SK-N-SH (cell line): ENCODE data around the gene RBM34. TPM values are rescaled to one million over a fixed set of nuclear protein-coding genes. Genes with fewer than 3 reads are reported as not detected.

ENCODE experiments used
- CTCF ChIA-PET: fragments of 300-600, 350-600 bp; formaldehyde crosslinking; extraction: SDS; loops from one replicate; lab custom pipeline; 2021; lab: Yijun Ruan, JAX
- POLR2A ChIA-PET: fragments of 350-600 bp; sonication (Branson Sonifier 250); formaldehyde crosslinking; extraction: SDS; loops from one replicate; lab custom pipeline; 2020; ENCODE audit warnings: antibody characterized with exemption, inconsistent platforms; lab: Yijun Ruan, JAX
- DNase-seq: peaks from one replicate; pipeline ENCODE4 v3.0.0; 2012
- H2AFZ ChIP-seq: fragments of 200-600 bp; sonication (generic); 2 replicates; pipeline ENCODE4 v1.8.1; 2016; ENCODE audit warnings: antibody characterized with exemption, mild to moderate bottlenecking, low read depth
- H3F3A ChIP-seq: fragments of 200-600 bp; sonication (generic); replicated peaks from 2 replicates; pipeline ENCODE3; 2016; ENCODE audit warnings: antibody characterized with exemption, mild to moderate bottlenecking; ENCODE audit not compliant: insufficient read depth
- H3K27ac ChIP-seq, 2 experiments: fragments of 200-500 bp in 1 of 2; fragments of 200-600 bp in 1 of 2; sonication (Bioruptor generic) in 1 of 2; sonication (generic), shearing (Covaris generic) in 1 of 2; 2 replicates each; pipeline versions ENCODE4 v1.5.1 to v1.6.1; 2014 to 2016; ENCODE audit warnings: low read depth in 2 of 2, inconsistent platforms in 1 of 2, low read length in 1 of 2, mild to moderate bottlenecking in 1 of 2, mixed read lengths in 1 of 2
- H3K27me3 ChIP-seq: fragments of 200-600 bp; sonication (generic), shearing (Covaris generic); 2 replicates; pipeline ENCODE4 v1.6.1; 2016; ENCODE audit warnings: mixed run types; ENCODE audit not compliant: insufficient read depth
- H3K36me3 ChIP-seq, 2 experiments: fragments of 200-500 bp in 1 of 2; fragments of 200-600 bp in 1 of 2; sonication (Bioruptor generic) in 1 of 2; sonication (generic) in 1 of 2; replicated peaks in 1 of 2; 2 replicates each; pipeline versions ENCODE3 to v1.5.1; 2014 to 2016; ENCODE audit warnings: low read length in 1 of 2, mild to moderate bottlenecking in 1 of 2; ENCODE audit not compliant: insufficient read depth in 2 of 2, control insufficient read depth in 1 of 2
- H3K4me1 ChIP-seq, 2 experiments: fragments of 200-500 bp in 1 of 2; fragments of 200-600 bp in 1 of 2; sonication (Bioruptor generic) in 1 of 2; sonication (generic), shearing (Covaris generic) in 1 of 2; 2 replicates each; pipeline versions ENCODE4 v1.5.1 to v1.6.1; 2014 to 2016; ENCODE audit warnings: low read depth in 1 of 2, low read length in 1 of 2, mixed run types in 1 of 2; ENCODE audit not compliant: insufficient read depth in 2 of 2, control insufficient read depth in 1 of 2
- H3K4me2 ChIP-seq: fragments of 200-600 bp; sonication (generic), shearing (Covaris generic); 2 replicates; pipeline ENCODE4 v1.6.1; 2017; ENCODE audit warnings: mixed run types
- H3K4me3 ChIP-seq, 2 experiments: fragments of 200-500 bp in 1 of 2; fragments of 200-600 bp in 1 of 2; sonication (Bioruptor generic) in 1 of 2; sonication (generic), shearing (Covaris generic) in 1 of 2; 2 replicates each; pipeline versions ENCODE4 v1.5.1 to v1.8.1; 2014 to 2016; ENCODE audit warnings: low read depth in 2 of 2, inconsistent platforms in 1 of 2, low read length in 1 of 2, mild to moderate bottlenecking in 1 of 2, mixed read lengths in 1 of 2, moderate library complexity in 1 of 2
- H3K79me2 ChIP-seq: fragments of 200-600 bp; sonication (generic); 2 replicates; pipeline ENCODE4 v1.8.1; 2017; ENCODE audit warnings: mild to moderate bottlenecking; ENCODE audit not compliant: insufficient read depth
- H3K9ac ChIP-seq: fragments of 200-600 bp; sonication (generic); 2 replicates; pipeline ENCODE4 v1.6.1; 2017; ENCODE audit warnings: mixed run types
- H3K9me2 ChIP-seq: fragments of 200-600 bp; sonication (generic); 2 replicates; pipeline ENCODE4 v1.6.1; 2017; ENCODE audit warnings: mixed run types
- H3K9me3 ChIP-seq: fragments of 200-600 bp; sonication (generic); 2 replicates; pipeline ENCODE4 v1.6.1; 2017; ENCODE audit warnings: mixed run types, mild to moderate bottlenecking, moderate library complexity
- H4K20me1 ChIP-seq: fragments of 200-600 bp; sonication (generic); 2 replicates; pipeline ENCODE4 v1.6.1; 2017; ENCODE audit warnings: mild to moderate bottlenecking, mixed run types; ENCODE audit not compliant: insufficient read depth
- EZH2phosphoT487 ChIP-seq: fragments of 200-600 bp; sonication (generic); IDR thresholded peaks from 2 replicates; pipeline ENCODE4 v1.6.1; 2017; ENCODE audit warnings: low read depth, mixed run types, mild to moderate bottlenecking, antibody characterized with exemption, moderate library complexity, borderline replicate concordance
- FOXJ3 ChIP-seq: sonication (generic); formaldehyde crosslinking; IDR thresholded peaks from 2 replicates; pipeline ENCODE4 v1.5.1; 2020; ENCODE audit warnings: mild to moderate bottlenecking, missing genetic modification reagents
- GATA2 ChIP-seq: sonication (generic); formaldehyde crosslinking; IDR thresholded peaks from 2 replicates; pipeline ENCODE4 v1.5.0; 2020; ENCODE audit warnings: mild to moderate bottlenecking, missing genetic modification reagents
- RCOR1 ChIP-seq: fragments of 150-350 bp; IDR thresholded peaks from 2 replicates; pipeline ENCODE4 v1.6.1; 2017; ENCODE audit warnings: antibody characterized with exemption, low read length
- YY1 ChIP-seq: IDR thresholded peaks from 2 replicates; pipeline ENCODE4 v1.4.0; 2012; ENCODE audit warnings: low read depth, mild to moderate bottlenecking
- ZBTB33 ChIP-seq: IDR thresholded peaks from 2 replicates; pipeline ENCODE4 v1.4.0; 2012; ENCODE audit warnings: low read depth, borderline replicate concordance
- WGBS: methylation state at CpG from one replicate; pipeline ENCODE4 v1.1.6; 2017; ENCODE audit warnings: low lambda C conversion rate; 5-methylcytosine and 5-hydroxymethylcytosine counted together
- polyA plus RNA-seq, 3 experiments: library from polyadenylated mRNA; depleted of rRNA; stranded (reverse); fragments of >200 nt; gene quantifications; 2 replicates each; pipeline ENCODE4 v1.2.3, GENCODE V29; 2012
- TF ChIP-seq, protein P1 (sequence below): fragments of 150-350 bp; IDR thresholded peaks from 2 replicates; pipeline ENCODE4 v1.6.1; 2016; ENCODE audit warnings: mild to moderate bottlenecking, low read depth, low read length
- TF ChIP-seq, protein P2 (sequence below): IDR thresholded peaks from 2 replicates; pipeline ENCODE4 v1.4.0; 2012; ENCODE audit warnings: low read depth
- TF ChIP-seq, protein P3 (sequence below): IDR thresholded peaks from 2 replicates; pipeline ENCODE4 v1.4.0; 2012; ENCODE audit warnings: low read depth, borderline replicate concordance
- TF ChIP-seq, protein P4 (sequence below): IDR thresholded peaks from 2 replicates; pipeline ENCODE4 v1.6.1; 2012; ENCODE audit warnings: mild to moderate bottlenecking, low read depth, low read length, moderate library complexity

Gene RBM34
- polyA plus RNA-seq, 1 of the 3 experiments (the other 2 are of a cell fraction), result 39.9 TPM

DNA sequence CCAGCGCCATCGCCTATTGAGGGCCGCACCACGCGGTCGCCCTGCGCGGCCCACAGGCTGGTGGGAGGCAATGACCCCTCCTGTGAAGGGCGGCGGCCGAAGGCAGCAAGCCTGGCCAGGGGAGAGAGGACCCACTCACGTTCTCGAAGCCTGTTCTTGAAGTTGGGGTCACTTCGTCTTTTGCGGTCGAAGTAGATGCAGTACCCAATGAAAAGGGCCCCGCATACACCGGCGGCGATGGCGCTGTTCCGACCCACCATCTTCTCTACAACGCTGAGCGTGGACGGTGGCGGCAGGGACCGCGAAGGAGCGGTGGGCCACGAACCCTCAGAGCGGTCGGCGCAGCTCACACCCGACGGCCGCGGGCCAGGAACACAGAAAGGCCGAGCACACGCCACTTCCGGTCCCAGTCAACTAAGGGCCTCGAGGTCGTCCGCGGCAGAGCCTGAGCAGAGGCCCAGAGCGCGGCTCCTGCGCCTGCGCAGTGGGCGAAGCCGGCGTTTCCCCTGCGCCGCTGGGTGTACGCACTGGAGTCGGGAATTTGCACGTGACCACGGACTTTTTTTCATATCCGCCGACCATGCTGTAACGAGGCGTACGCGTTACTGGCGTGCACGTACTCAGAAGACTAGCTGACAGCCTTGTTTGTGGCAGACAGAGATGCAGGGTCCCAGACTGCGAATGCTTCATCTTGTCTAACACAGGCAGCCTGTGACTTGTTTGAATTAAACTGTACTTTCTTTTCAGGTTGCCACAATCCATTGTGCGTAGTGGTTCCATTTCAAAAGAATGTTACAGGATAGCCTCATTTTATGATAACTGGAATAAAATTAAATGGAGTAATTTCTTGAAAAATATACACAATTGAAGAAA, 32.4 kb downstream of the RBM34 start, which contains the start of gene TOMM20 (continued):
- TF ChIP-seq, protein P1, sequence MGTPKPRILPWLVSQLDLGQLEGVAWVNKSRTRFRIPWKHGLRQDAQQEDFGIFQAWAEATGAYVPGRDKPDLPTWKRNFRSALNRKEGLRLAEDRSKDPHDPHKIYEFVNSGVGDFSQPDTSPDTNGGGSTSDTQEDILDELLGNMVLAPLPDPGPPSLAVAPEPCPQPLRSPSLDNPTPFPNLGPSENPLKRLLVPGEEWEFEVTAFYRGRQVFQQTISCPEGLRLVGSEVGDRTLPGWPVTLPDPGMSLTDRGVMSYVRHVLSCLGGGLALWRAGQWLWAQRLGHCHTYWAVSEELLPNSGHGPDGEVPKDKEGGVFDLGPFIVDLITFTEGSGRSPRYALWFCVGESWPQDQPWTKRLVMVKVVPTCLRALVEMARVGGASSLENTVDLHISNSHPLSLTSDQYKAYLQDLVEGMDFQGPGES, result no peak
- no peak for TF ChIP-seq EZH2phosphoT487
- TF ChIP-seq GATA2 (CRISPR knock-in tag), result no peak
- TF ChIP-seq, protein P2, sequence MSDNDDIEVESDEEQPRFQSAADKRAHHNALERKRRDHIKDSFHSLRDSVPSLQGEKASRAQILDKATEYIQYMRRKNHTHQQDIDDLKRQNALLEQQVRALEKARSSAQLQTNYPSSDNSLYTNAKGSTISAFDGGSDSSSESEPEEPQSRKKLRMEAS, result peak; percentile 98
- TF ChIP-seq ZBTB33, result 0 out of 2 replicates have a peak, but pooled peaks have one; percentile 9
- no peak for TF ChIP-seq RCOR1
- TF ChIP-seq FOXJ3 (CRISPR knock-in tag), result peak; percentile 62; the same call in 1 of the 2 replicates
- TF ChIP-seq, protein P3, sequence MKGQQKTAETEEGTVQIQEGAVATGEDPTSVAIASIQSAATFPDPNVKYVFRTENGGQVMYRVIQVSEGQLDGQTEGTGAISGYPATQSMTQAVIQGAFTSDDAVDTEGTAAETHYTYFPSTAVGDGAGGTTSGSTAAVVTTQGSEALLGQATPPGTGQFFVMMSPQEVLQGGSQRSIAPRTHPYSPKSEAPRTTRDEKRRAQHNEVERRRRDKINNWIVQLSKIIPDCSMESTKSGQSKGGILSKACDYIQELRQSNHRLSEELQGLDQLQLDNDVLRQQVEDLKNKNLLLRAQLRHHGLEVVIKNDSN, result peak; percentile 94
- peak; percentile 72; the same call in 1 of the 2 replicates for TF ChIP-seq YY1

- Histone ChIP-seq H3K4me1 (peaks cover 5 to 9% of the 10 kb centered on the region in 2 experiments; a peak in 3 of 4 replicates), H3K27me3 (no peaks in the 10 kb centered on the region), H3K36me3 (peaks cover 19 to 25% of the 10 kb centered on the region in 2 experiments), H3K4me3 (peak overlapping the region; percentile 70 to 75), H3K9me3 (no peaks in the 10 kb centered on the region)
- WGBS, result 1% methylated on average over 31 of the region's 35 CpGs
- TF ChIP-seq, protein P4, sequence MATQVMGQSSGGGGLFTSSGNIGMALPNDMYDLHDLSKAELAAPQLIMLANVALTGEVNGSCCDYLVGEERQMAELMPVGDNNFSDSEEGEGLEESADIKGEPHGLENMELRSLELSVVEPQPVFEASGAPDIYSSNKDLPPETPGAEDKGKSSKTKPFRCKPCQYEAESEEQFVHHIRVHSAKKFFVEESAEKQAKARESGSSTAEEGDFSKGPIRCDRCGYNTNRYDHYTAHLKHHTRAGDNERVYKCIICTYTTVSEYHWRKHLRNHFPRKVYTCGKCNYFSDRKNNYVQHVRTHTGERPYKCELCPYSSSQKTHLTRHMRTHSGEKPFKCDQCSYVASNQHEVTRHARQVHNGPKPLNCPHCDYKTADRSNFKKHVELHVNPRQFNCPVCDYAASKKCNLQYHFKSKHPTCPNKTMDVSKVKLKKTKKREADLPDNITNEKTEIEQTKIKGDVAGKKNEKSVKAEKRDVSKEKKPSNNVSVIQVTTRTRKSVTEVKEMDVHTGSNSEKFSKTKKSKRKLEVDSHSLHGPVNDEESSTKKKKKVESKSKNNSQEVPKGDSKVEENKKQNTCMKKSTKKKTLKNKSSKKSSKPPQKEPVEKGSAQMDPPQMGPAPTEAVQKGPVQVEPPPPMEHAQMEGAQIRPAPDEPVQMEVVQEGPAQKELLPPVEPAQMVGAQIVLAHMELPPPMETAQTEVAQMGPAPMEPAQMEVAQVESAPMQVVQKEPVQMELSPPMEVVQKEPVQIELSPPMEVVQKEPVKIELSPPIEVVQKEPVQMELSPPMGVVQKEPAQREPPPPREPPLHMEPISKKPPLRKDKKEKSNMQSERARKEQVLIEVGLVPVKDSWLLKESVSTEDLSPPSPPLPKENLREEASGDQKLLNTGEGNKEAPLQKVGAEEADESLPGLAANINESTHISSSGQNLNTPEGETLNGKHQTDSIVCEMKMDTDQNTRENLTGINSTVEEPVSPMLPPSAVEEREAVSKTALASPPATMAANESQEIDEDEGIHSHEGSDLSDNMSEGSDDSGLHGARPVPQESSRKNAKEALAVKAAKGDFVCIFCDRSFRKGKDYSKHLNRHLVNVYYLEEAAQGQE, result no peak
- TF ChIP-seq, all 33 proteins: peak for 0
- Histone ChIP-seq H2AFZ (peak overlapping the region; percentile 14; the same call in 1 of the 2 replicates), H3F3A (peaks cover 28% of the 10 kb centered on the region), H3K9ac (peak overlapping the region; percentile 84), H3K79me2 (peaks cover 57% of the 10 kb centered on the region), H3K9me2 (no peaks in the 10 kb centered on the region), H3K27ac (peak overlapping the region; percentile 81 to 90), H4K20me1 (peaks cover 48% of the 10 kb centered on the region), H3K4me2 (peak overlapping the region; percentile 76)
- no peak for DNase-seq
- ChIA-PET CTCF (interaction anchor here (0.6 to 1.5 kb wide), 7 partner anchors 10 to 287 kb away, joined by 3 to 5 read pairs (median 3); no protein-coding TSS in a partner anchor), POLR2A (interaction anchor here (1.3 to 1.4 kb wide), 4 partner anchors 11 to 376 kb away, joined by 3 to 10 read pairs (median 4); partner anchors contain the start of genes B3GALNT2 and RBM34)
These were observed 33.2 kb downstream of the RBM34 start for GRCh38 chr1:235127732-235128455.
